HCT116 (cell line): ENCODE data around the gene P2RX3. TPM values are rescaled to one million over a fixed set of nuclear protein-coding genes. Genes with fewer than 3 reads are reported as not detected.

ENCODE experiments used
- ATAC-seq: fragments of 200-7000 bp; cut with Tn5 transposase; 2 replicates; pipeline ENCODE4 v1.9.1; 2020; ENCODE audit warnings: mild to moderate bottlenecking, moderate library complexity
- BruUV-seq: library from RNA; stranded (reverse); fragments of 400-500 nt; replicated peaks from 2 replicates; lab custom pipeline; 2021; lab: Mats Ljungman, UMichigan
- CTCF ChIA-PET: fragments of 300-600 bp; sonication (Branson Sonifier 250); formaldehyde crosslinking; loops from one replicate; lab custom pipeline; 2021; ENCODE audit warnings: antibody characterized with exemption; lab: Charles Lee
- POLR2A ChIA-PET: fragments of 300-600, 350-600 bp; sonication (Branson Sonifier 250); formaldehyde crosslinking; loops from one replicate; lab custom pipeline; 2021; ENCODE audit warnings: antibody characterized with exemption; lab: Charles Lee
- RAD21 ChIA-PET, 2 experiments: fragments of 300-600 bp; sonication (Branson Sonifier 250); formaldehyde crosslinking; loops; one replicate each; lab custom pipeline; 2023; ENCODE audit warnings: low total read pairs in 2 of 2; ENCODE audit not compliant: uncharacterized antibody in 2 of 2, unreplicated experiment in 2 of 2, low non-redundant PET in 1 of 2; lab: Charles Lee
- DNase-seq: peaks from one replicate; pipeline ENCODE4 v3.0.0-alpha.2; 2010; ENCODE audit warnings: low read depth, low spot score
- H2AFZ ChIP-seq: fragments of 200-600 bp; shearing (Covaris generic), sonication (generic); 2 replicates; pipeline ENCODE4 v1.6.1; 2017; ENCODE audit warnings: low read depth, mixed run types, mixed read lengths, antibody characterized with exemption, low read length; ENCODE audit not compliant: poor library complexity, severe bottlenecking
- H3K27ac ChIP-seq: 2 replicates; pipeline ENCODE4 v1.5.1; 2012; ENCODE audit warnings: low read depth, low read length
- H3K27me3 ChIP-seq: fragments of 200-600 bp; sonication (generic); 2 replicates; pipeline ENCODE4 v1.6.1; 2016; ENCODE audit warnings: mixed run types, low read length, mixed read lengths; ENCODE audit not compliant: insufficient read depth
- H3K36me3 ChIP-seq, 2 experiments: fragments of 200-500 bp in 1 of 2; fragments of 200-600 bp in 1 of 2; sonication (Bioruptor generic) in 1 of 2; sonication (generic) in 1 of 2; 2 replicates each; pipeline versions ENCODE4 v1.5.1 to v1.6.1; 2014 to 2016; ENCODE audit warnings: low read length in 2 of 2, inconsistent platforms in 1 of 2, mixed read lengths in 1 of 2, mixed run types in 1 of 2; ENCODE audit not compliant: insufficient read depth in 2 of 2, control insufficient read depth in 1 of 2
- H3K4me1 ChIP-seq, 2 experiments: fragments of 200-600 bp in 1 of 2; sonication (generic) in 1 of 2; 2 replicates each; pipeline versions ENCODE4 v1.5.1 to v1.6.1; 2012 to 2017; ENCODE audit warnings: low read length in 2 of 2, inconsistent platforms in 1 of 2, mild to moderate bottlenecking in 1 of 2, mixed read lengths in 1 of 2, mixed run types in 1 of 2, moderate library complexity in 1 of 2; ENCODE audit not compliant: insufficient read depth in 2 of 2, control insufficient read depth in 1 of 2
- H3K4me2 ChIP-seq: fragments of 200-600 bp; sonication (generic); 2 replicates; pipeline ENCODE4 v1.6.1; 2017; ENCODE audit warnings: mixed run types, low read length, mixed read lengths
- H3K4me3 ChIP-seq, 2 experiments: fragments of 200-600 bp in 1 of 2; sonication (generic) in 1 of 2; replicated peaks in 1 of 2; 2 replicates each; pipeline ENCODE4 v1.5.1; 2011 to 2016; ENCODE audit warnings: low read length in 2 of 2, control low read depth in 1 of 2, low read depth in 1 of 2, mild to moderate bottlenecking in 1 of 2, mixed read lengths in 1 of 2, mixed run types in 1 of 2
- H3K79me2 ChIP-seq: fragments of 200-600 bp; sonication (generic); 2 replicates; pipeline ENCODE4 v1.6.1; 2017; ENCODE audit warnings: mild to moderate bottlenecking, mixed run types, low read length, moderate library complexity, mixed read lengths; ENCODE audit not compliant: insufficient read depth
- H3K9ac ChIP-seq: fragments of 200-600 bp; sonication (generic); 2 replicates; pipeline ENCODE4 v1.6.1; 2016; ENCODE audit warnings: low read length, mixed read lengths
- H3K9me2 ChIP-seq: fragments of 200-600 bp; sonication (generic), shearing (Covaris generic); 2 replicates; pipeline ENCODE4 v1.6.1; 2017; ENCODE audit warnings: mixed run types, mild to moderate bottlenecking, moderate library complexity; ENCODE audit not compliant: insufficient read depth
- H3K9me3 ChIP-seq, 2 experiments: fragments of 200-500 bp in 1 of 2; fragments of 200-600 bp in 1 of 2; sonication (Bioruptor generic) in 1 of 2; sonication (generic) in 1 of 2; 2 replicates each; pipeline ENCODE4 v1.6.1; 2014 to 2017; ENCODE audit warnings: low read length in 2 of 2, mixed read lengths in 2 of 2, inconsistent platforms in 1 of 2, low read depth in 1 of 2, mild to moderate bottlenecking in 1 of 2, mixed run types in 1 of 2, moderate library complexity in 1 of 2; ENCODE audit not compliant: control insufficient read depth in 1 of 2, insufficient read depth in 1 of 2
- H4K20me1 ChIP-seq: fragments of 200-600 bp; sonication (generic), shearing (Covaris generic); 2 replicates; pipeline ENCODE4 v1.6.1; 2017; ENCODE audit warnings: mixed run types, mild to moderate bottlenecking, moderate library complexity; ENCODE audit not compliant: insufficient read depth
- CTCF ChIP-seq, 3 experiments: fragments of 200-600 bp in 1 of 3; sonication (generic) in 1 of 3; IDR thresholded peaks in 2 of 3; conservative IDR thresholded peaks in 1 of 3; 2 replicates each; pipeline ENCODE4 v1.5.1; 2012 to 2017; ENCODE audit warnings: low read depth in 2 of 3, low read length in 2 of 3, antibody characterized with exemption in 1 of 3, borderline replicate concordance in 1 of 3, control low read depth in 1 of 3, mild to moderate bottlenecking in 1 of 3, mixed read lengths in 1 of 3, mixed run types in 1 of 3, moderate library complexity in 1 of 3; ENCODE audit not compliant: insufficient read depth in 1 of 3
- POLR2A ChIP-seq: IDR thresholded peaks from 2 replicates; pipeline ENCODE4 v1.7.0; 2011; ENCODE audit warnings: borderline replicate concordance; ENCODE audit not compliant: insufficient read depth, insufficient read length; ENCODE audit errors: extremely low read depth
- RAD21 ChIP-seq: IDR thresholded peaks from 2 replicates; pipeline ENCODE4 v1.6.1; 2012; ENCODE audit warnings: low read depth, mild to moderate bottlenecking
- ZBTB33 ChIP-seq: IDR thresholded peaks from 2 replicates; pipeline ENCODE4 v1.6.1; 2011; ENCODE audit warnings: mild to moderate bottlenecking, low read length, moderate library complexity; ENCODE audit not compliant: insufficient replicate concordance; ENCODE audit errors: extremely low read depth
- intact Hi-C: fragments of 100-400 bp; cut with micrococcal nuclease; formaldehyde crosslinking; loops from 2 replicates; pipeline ENCODE4 v1.10.0; 2022
- total RNA-seq: library from RNA; stranded (reverse); gene quantifications from one replicate; pipeline ENCODE4 v1.2.1, GENCODE V29; 2021; ENCODE audit not compliant: unreplicated experiment

Gene P2RX3
- total RNA-seq, 1 experiment from 2014 or later: not detected

- H3K4me2 ChIP-seq: peak overlapping the region; percentile 61
- TF ChIP-seq ZBTB33 (no peak), POLR2A (no peak), RAD21 (peak; percentile 38), CTCF (IDR thresholded peaks at IDR 0.05 in 2 of 3, conservative IDR thresholded peaks at IDR 0.05 in 1 of 3; ENCODE audit: borderline replicate concordance in 1 of 3, insufficient read depth in 1 of 3, low read depth in 2 of 3, low read length in 2 of 3) (peak; percentile 54 to 91 (median 88))
- H3K27me3 ChIP-seq: no peaks in the 10 kb centered on the region
- peak; percentile 26 for DNase-seq
- H2AFZ ChIP-seq: peak overlapping the region; percentile 91
- H3K9me2 ChIP-seq: no peaks in the 10 kb centered on the region
- H3K79me2 ChIP-seq: no peaks in the 10 kb centered on the region
- POLR2A ChIA-PET: no interaction called here
- peaks cover 3 to 19% of the 10 kb centered on the region in 2 experiments; a peak in 3 of 4 replicates for H3K4me1 ChIP-seq
- CTCF ChIA-PET: interaction anchor here (0.6 to 2.1 kb wide), 10 partner anchors 11 to 1164 kb away, joined by 3 to 6 read pairs (median 3); partner anchors contain the start of gene SSRP1
- H3K9ac ChIP-seq: no peak overlapping the region
- H3K36me3 ChIP-seq: no peaks in the 10 kb centered on the region
- BruUV-seq: no TSS peak
- intact Hi-C loops: loop anchor here (5.0 kb wide), 3 partner anchors 108 to 553 kb away; no protein-coding TSS in a partner anchor
- H4K20me1 ChIP-seq: no peaks in the 10 kb centered on the region
- H3K9me3 ChIP-seq: no peaks in the 10 kb centered on the region
- RAD21 ChIA-PET: interaction anchor here in 1 of 2 experiments (0.7 kb wide), 1 partner anchor 91 kb away, joined by 3 read pairs; no protein-coding TSS in a partner anchor
- no peak overlapping the region for H3K4me3 ChIP-seq
- peak; percentile 78 for ATAC-seq
- no peak overlapping the region for H3K27ac ChIP-seq
Observed at GRCh38 chr11:57349491-57350274, 11.5 kb downstream of the P2RX3 start.
